ENCODE results near the gene WDR44.

GRCh38 chrX:118350221-118350620 lies 4.3 kb downstream of the WDR44 start:
- TF ChIP-seq, protein P1, sequence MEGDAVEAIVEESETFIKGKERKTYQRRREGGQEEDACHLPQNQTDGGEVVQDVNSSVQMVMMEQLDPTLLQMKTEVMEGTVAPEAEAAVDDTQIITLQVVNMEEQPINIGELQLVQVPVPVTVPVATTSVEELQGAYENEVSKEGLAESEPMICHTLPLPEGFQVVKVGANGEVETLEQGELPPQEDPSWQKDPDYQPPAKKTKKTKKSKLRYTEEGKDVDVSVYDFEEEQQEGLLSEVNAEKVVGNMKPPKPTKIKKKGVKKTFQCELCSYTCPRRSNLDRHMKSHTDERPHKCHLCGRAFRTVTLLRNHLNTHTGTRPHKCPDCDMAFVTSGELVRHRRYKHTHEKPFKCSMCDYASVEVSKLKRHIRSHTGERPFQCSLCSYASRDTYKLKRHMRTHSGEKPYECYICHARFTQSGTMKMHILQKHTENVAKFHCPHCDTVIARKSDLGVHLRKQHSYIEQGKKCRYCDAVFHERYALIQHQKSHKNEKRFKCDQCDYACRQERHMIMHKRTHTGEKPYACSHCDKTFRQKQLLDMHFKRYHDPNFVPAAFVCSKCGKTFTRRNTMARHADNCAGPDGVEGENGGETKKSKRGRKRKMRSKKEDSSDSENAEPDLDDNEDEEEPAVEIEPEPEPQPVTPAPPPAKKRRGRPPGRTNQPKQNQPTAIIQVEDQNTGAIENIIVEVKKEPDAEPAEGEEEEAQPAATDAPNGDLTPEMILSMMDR (conservative IDR thresholded peaks at IDR 0.05) = no peak
- no peak for TF ChIP-seq ZFX (IDR thresholded peaks at IDR 0.05)

All from C4-2B (cell line).